C4-2B (cell line): ENCODE measurements around the gene SPON1.
"Not testable (repeated sequence)": the region's sequence is repeated elsewhere in the genome, so short reads cannot be mapped to it uniquely, and the experiment has no call there.

Experiments used
- ZFX ChIP-seq: fragments of 450-650 bp; IDR thresholded peaks from 2 replicates; pipeline ENCODE4 v1.6.1; 2017
- TF ChIP-seq, protein P1 (sequence below): fragments of 450-650 bp; conservative IDR thresholded peaks from 2 replicates; pipeline ENCODE4 v1.5.1; 2017; ENCODE audit warnings: mild to moderate bottlenecking

DNA sequence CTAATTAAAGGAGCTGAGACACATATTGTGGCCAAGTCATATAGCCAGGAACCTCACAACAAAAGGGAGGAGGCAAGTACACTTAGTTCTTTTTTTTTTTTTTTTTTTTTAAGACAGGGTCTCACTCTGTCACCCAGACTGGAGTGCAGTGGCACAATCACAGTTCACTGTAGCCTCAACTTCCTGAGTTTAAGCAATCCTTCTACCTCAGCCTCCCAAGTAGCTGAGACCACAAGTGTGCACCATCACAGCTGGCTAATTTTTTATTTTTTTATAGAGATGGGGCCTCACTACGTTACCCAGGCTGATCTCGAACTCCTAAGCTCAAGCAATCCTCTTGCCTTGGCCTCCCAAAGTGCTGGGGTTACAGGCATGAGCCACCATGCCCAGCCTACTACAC lies 73.0 kb downstream of the SPON1 start:
- TF ChIP-seq, protein P1, sequence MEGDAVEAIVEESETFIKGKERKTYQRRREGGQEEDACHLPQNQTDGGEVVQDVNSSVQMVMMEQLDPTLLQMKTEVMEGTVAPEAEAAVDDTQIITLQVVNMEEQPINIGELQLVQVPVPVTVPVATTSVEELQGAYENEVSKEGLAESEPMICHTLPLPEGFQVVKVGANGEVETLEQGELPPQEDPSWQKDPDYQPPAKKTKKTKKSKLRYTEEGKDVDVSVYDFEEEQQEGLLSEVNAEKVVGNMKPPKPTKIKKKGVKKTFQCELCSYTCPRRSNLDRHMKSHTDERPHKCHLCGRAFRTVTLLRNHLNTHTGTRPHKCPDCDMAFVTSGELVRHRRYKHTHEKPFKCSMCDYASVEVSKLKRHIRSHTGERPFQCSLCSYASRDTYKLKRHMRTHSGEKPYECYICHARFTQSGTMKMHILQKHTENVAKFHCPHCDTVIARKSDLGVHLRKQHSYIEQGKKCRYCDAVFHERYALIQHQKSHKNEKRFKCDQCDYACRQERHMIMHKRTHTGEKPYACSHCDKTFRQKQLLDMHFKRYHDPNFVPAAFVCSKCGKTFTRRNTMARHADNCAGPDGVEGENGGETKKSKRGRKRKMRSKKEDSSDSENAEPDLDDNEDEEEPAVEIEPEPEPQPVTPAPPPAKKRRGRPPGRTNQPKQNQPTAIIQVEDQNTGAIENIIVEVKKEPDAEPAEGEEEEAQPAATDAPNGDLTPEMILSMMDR, result not testable (repeated sequence)
- not testable (repeated sequence) for TF ChIP-seq ZFX
